Esophagus squamous epithelium (tissue), 5 donors: Measurements from ENCODE around the gene ARPC1B. TPM values are rescaled to one million over a fixed set of nuclear protein-coding genes. Genes with fewer than 3 reads are reported as not detected.
A peak's percentile ranks its signal among the peaks of the same experiment; 100 is the strongest.
"Not testable (repeated sequence)": the region's sequence is repeated elsewhere in the genome, so short reads cannot be mapped to it uniquely, and the experiment has no call there.

Source experiments
- DNase-seq: peaks from one replicate; lab custom pipeline; 2025; lab: John Stamatoyannopoulos, UW
- H3K27ac ChIP-seq, 4 donors: fragments of 200-600 bp; sonication (generic); one replicate each; pipeline ENCODE4 v1.5.1; 2016 to 2019; ENCODE audit warnings: mild to moderate bottlenecking in 1 of 4
- H3K27me3 ChIP-seq, 4 donors: fragments of 200-600 bp; sonication (generic); 1 replicate in 3 of 4; 2 replicates in 1 of 4; pipeline versions ENCODE4 v1.5.1 to v1.6.0; 2017 to 2021; ENCODE audit warnings: antibody characterized with exemption in 1 of 4
- H3K36me3 ChIP-seq, 3 donors: fragments of 200-600 bp; sonication (generic); one replicate each; pipeline ENCODE4 v1.5.1; 2016 to 2019
- H3K4me1 ChIP-seq, 3 donors: fragments of 200-600 bp; sonication (generic); one replicate each; pipeline ENCODE4 v1.5.1; 2017 to 2019
- H3K4me3 ChIP-seq, 4 donors: fragments of 200-600 bp; sonication (generic); 1 replicate in 3 of 4; 2 replicates in 1 of 4; pipeline ENCODE4 v1.5.1; 2016 to 2019; ENCODE audit warnings: mild to moderate bottlenecking in 2 of 4, moderate library complexity in 1 of 4
- H3K9me3 ChIP-seq, 3 donors: fragments of 200-600 bp; sonication (generic); one replicate each; pipeline ENCODE4 v1.5.1; 2016 to 2019
- POLR2A ChIP-seq, 4 donors: fragments of 450-650 bp; IDR thresholded peaks; one replicate each; pipeline ENCODE4 v1.6.1; 2017; ENCODE audit warnings: antibody characterized with exemption in 4 of 4, mild to moderate bottlenecking in 4 of 4, moderate library complexity in 3 of 4
- WGBS, 2 donors: methylation state at CpG; one replicate each; pipeline ENCODE4 v1.1.5; 2018; 5-methylcytosine and 5-hydroxymethylcytosine counted together
- intact Hi-C: fragments of 100-400 bp; cut with DNase I; formaldehyde crosslinking; loops from one replicate; pipeline ENCODE4 v1.15.0; 2022
- total RNA-seq, 4 donors: library from RNA; depleted of rRNA; stranded (reverse); fragments of >200 nt; gene quantifications; one replicate each; pipeline ENCODE4 v1.1.0, GENCODE V29; 2016
- TF ChIP-seq, protein P1 (sequence below), 6 experiments: fragments of 450-650 bp in 4 of 6; fragments of 200-600 bp in 2 of 6; sonication (generic) in 2 of 6; IDR thresholded peaks; one replicate each; pipeline ENCODE4 v1.5.1; 2016 to 2019; ENCODE audit warnings: antibody characterized with exemption in 6 of 6, mild to moderate bottlenecking in 4 of 6, moderate library complexity in 4 of 6
- donor health status: DM: yes; HTN: yes; CAD: no.

The ARPC1B gene
- total RNA-seq, 4 donors from 2014 or later, result 27.9 to 166 (median 128) TPM

- H3K9me3 ChIP-seq, H3K27me3 ChIP-seq, H3K27ac ChIP-seq, DNase-seq, H3K4me3 ChIP-seq, intact Hi-C loops: not testable (repeated sequence)
- WGBS, 2 donors, result 53 to 66% methylated on average over 14 to 17 of the region's 17 CpGs
- Histone ChIP-seq H3K4me1 (peaks cover 0 to 10% (median 0%) of the 10 kb centered on the region in 3 donors), H3K36me3 (peaks cover 39 to 100% (median 80%) of the 10 kb centered on the region in 3 donors)
- TF ChIP-seq, protein P1, sequence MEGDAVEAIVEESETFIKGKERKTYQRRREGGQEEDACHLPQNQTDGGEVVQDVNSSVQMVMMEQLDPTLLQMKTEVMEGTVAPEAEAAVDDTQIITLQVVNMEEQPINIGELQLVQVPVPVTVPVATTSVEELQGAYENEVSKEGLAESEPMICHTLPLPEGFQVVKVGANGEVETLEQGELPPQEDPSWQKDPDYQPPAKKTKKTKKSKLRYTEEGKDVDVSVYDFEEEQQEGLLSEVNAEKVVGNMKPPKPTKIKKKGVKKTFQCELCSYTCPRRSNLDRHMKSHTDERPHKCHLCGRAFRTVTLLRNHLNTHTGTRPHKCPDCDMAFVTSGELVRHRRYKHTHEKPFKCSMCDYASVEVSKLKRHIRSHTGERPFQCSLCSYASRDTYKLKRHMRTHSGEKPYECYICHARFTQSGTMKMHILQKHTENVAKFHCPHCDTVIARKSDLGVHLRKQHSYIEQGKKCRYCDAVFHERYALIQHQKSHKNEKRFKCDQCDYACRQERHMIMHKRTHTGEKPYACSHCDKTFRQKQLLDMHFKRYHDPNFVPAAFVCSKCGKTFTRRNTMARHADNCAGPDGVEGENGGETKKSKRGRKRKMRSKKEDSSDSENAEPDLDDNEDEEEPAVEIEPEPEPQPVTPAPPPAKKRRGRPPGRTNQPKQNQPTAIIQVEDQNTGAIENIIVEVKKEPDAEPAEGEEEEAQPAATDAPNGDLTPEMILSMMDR (IDR thresholded peaks at IDR 0.05), result peak; percentile 34 to 74 (median 59)
These were observed 41.1 kb downstream of the ARPC1B start for GRCh38 chr7:99415513-99416127.

DNA sequence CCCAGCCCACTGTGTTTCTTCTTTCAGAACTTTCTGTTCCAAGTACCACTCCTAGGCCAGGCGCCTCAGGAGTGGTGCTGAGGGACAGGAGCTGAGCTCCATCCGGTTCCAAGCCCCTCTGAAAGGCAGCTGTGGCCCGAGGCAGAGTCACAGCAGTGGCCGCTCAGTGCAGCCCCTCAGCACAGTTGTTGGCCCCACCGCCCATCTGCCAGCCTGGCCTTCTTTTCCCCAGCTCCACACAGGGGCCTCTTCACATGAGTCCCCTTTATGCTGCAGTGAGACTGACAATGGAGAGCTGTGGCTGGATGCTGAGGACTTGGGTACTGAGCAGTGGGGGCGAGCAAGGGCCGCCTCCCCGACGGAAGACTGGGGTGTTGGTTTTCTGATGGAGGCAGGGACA, 43.7 kb downstream of the ARPC1B start:
- no peak for DNase-seq
- no peaks in the 10 kb centered on the region for H3K9me3 ChIP-seq
- TF ChIP-seq POLR2A (IDR thresholded peaks at IDR 0.05), result no peak
- TF ChIP-seq, protein P1 (IDR thresholded peaks at IDR 0.05), result no peak
- H3K27ac ChIP-seq, result no peak overlapping the region
- H3K4me1 ChIP-seq, result peaks cover 0 to 5% (median 0%) of the 10 kb centered on the region in 3 donors
- intact Hi-C loops, result no loop called here
- 40 to 79% methylated on average over 1 to 4 of the region's 9 CpGs for WGBS, 2 donors
- no peaks in the 10 kb centered on the region for H3K27me3 ChIP-seq
- H3K4me3 ChIP-seq, result no peak overlapping the region
- peaks cover 34 to 99% (median 66%) of the 10 kb centered on the region in 3 donors for H3K36me3 ChIP-seq

DNA sequence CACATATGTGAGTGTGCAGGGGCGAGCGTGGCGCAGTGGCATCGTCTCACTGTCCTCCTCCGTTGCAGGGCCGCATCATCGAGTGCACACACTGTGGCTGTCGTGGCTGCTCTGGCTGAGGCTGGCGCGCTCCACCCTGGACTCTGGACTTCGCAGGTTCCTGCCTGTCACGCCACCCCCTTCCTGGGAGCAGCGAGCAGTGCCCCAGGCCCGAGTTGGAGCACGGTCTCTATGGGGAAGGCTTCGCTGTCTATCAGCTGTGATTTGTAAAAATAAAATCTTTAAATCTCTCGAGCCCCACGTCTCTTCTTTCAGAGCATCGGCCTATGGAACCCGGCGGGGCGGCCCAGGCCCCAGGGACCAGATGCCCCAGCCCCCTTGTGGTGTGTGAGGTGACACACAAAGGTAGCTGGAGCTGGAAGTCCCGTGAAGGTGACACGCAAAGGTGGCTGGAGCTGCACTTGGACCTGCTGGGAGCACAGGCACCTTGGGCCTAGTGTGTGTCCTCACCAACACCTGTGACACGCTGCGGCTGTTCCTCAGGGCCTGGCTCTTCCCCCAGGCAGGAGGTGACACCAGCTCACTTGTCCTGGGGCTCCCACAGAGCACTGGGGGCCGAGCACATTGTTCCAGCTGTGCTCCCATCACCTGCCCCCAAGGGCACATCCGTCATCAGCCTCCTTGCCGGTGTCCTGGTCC, 44.9 kb downstream of the ARPC1B start:
- Histone ChIP-seq H3K4me3 (no peak overlapping the region), H3K4me1 (peaks cover 0 to 5% (median 0%) of the 10 kb centered on the region in 3 donors), H3K27ac (no peak overlapping the region), H3K9me3 (no peaks in the 10 kb centered on the region), H3K36me3 (peaks cover 40 to 99% (median 70%) of the 10 kb centered on the region in 3 donors), H3K27me3 (no peaks in the 10 kb centered on the region)
- DNase-seq, result no peak
- 84 to 85% methylated on average over 9 to 21 of the region's 29 CpGs for WGBS, 2 donors
- intact Hi-C loops, result no loop called here
- no peak for TF ChIP-seq POLR2A (IDR thresholded peaks at IDR 0.05)
- TF ChIP-seq, protein P1 (IDR thresholded peaks at IDR 0.05), result no peak

GRCh38 chr7:99420213-99420612, 45.7 kb downstream of the ARPC1B start:
- intact Hi-C loops, result no loop called here
- TF ChIP-seq, protein P1 (IDR thresholded peaks at IDR 0.05), result no peak
- no peak for TF ChIP-seq POLR2A (IDR thresholded peaks at IDR 0.05)
- no peak for DNase-seq
- WGBS, 2 donors, result 87 to 96% methylated on average over 4 to 5 of the region's 5 CpGs
- H3K9me3 ChIP-seq, result no peaks in the 10 kb centered on the region
- H3K4me1 ChIP-seq, result peaks cover 0 to 3% (median 0%) of the 10 kb centered on the region in 3 donors
- H3K27ac ChIP-seq, result no peak overlapping the region
- no peaks in the 10 kb centered on the region for H3K27me3 ChIP-seq
- H3K4me3 ChIP-seq, result no peak overlapping the region
- H3K36me3 ChIP-seq, result peaks cover 46 to 99% (median 70%) of the 10 kb centered on the region in 3 donors

DNA sequence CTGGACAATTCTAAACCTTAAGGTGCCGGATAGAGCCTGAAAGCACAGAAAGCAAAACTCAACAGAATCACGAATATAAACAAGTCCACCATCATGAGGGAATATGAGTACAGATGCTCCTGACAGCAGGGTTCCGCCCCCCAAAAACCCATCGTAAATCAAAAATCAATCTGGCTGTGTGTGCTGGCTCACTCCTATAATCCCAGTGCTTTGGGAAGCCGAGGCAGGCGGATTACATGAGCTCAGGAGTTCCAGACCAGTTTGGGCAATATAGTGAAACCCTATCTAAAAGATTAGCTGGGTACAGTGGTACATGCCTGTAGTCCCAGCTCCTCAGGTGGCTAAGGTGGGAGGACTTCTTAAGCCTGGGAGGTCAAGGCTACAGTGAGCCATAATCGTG, 46.5 kb downstream of the ARPC1B start:
- TF ChIP-seq, protein P1 (IDR thresholded peaks at IDR 0.05), result no peak
- TF ChIP-seq POLR2A (IDR thresholded peaks at IDR 0.05), result no peak
- no peak for DNase-seq
- Histone ChIP-seq H3K27me3 (no peaks in the 10 kb centered on the region), H3K4me3 (no peak overlapping the region), H3K9me3 (no peaks in the 10 kb centered on the region), H3K27ac (no peak overlapping the region), H3K4me1 (no peaks in the 10 kb centered on the region), H3K36me3 (peaks cover 48 to 99% (median 66%) of the 10 kb centered on the region in 3 donors)
- 83 to 89% methylated on average over 7 of the region's 7 CpGs for WGBS, 2 donors
- intact Hi-C loops, result no loop called here
